Tibial nerve (tissue), 4 donors: Measurements from ENCODE around the gene TUBGCP6. TPM values are rescaled to one million over a fixed set of nuclear protein-coding genes. Genes with fewer than 3 reads are reported as not detected.

ENCODE experiments used
- DNase-seq, 2 donors: peaks; one replicate each; pipeline ENCODE4 v3.0.0-alpha.2; 2019; ENCODE audit warnings: low spot score in 2 of 2
- H3K27ac ChIP-seq, 4 donors: fragments of 200-600 bp; sonication (generic) in 3 of 4; one replicate each; pipeline ENCODE4 v1.5.1; 2017 to 2019; ENCODE audit warnings: mild to moderate bottlenecking in 1 of 4
- H3K27me3 ChIP-seq, 2 donors: fragments of 200-600 bp; sonication (generic) in 1 of 2; one replicate each; pipeline versions ENCODE4 v1.5.1 to v1.6.0; 2017 to 2019
- H3K36me3 ChIP-seq, 3 donors: fragments of 200-600 bp; sonication (generic); one replicate each; pipeline ENCODE4 v1.5.1; 2018 to 2019
- H3K4me1 ChIP-seq, 4 donors: fragments of 200-600 bp; sonication (generic) in 3 of 4; one replicate each; pipeline ENCODE4 v1.5.1; 2017 to 2019
- H3K4me3 ChIP-seq, 4 donors: fragments of 200-600 bp; sonication (generic) in 3 of 4; one replicate each; pipeline ENCODE4 v1.5.1; 2017 to 2019; ENCODE audit warnings: mild to moderate bottlenecking in 1 of 4, moderate library complexity in 1 of 4
- H3K9me3 ChIP-seq, 4 donors: fragments of 200-600 bp; sonication (generic) in 3 of 4; one replicate each; pipeline ENCODE4 v1.5.1; 2017 to 2019
- CTCF ChIP-seq, 5 experiments: fragments of 200-600 bp in 3 of 5; fragments of 450-650 bp in 2 of 5; sonication (generic) in 3 of 5; IDR thresholded peaks; one replicate each; pipeline ENCODE4 v1.5.1; 2016 to 2019; ENCODE audit warnings: antibody characterized with exemption in 5 of 5, mild to moderate bottlenecking in 3 of 5, moderate library complexity in 2 of 5
- EP300 ChIP-seq, 2 donors: sonication (generic); formaldehyde crosslinking; IDR thresholded peaks; one replicate each; pipeline ENCODE4 v1.6.1; 2017; ENCODE audit warnings: antibody characterized with exemption in 2 of 2, mild to moderate bottlenecking in 1 of 2
- POLR2A ChIP-seq, 2 donors: fragments of 450-650 bp; IDR thresholded peaks; one replicate each; pipeline ENCODE4 v1.6.1; 2017; ENCODE audit warnings: antibody characterized with exemption in 2 of 2, mild to moderate bottlenecking in 2 of 2, moderate library complexity in 2 of 2
- WGBS, 2 donors: methylation state at CpG; one replicate each; pipeline ENCODE4 v1.1.5; 2018; 5-methylcytosine and 5-hydroxymethylcytosine counted together
- total RNA-seq, 4 donors: library from RNA; depleted of rRNA; stranded (reverse); fragments of >200 nt; gene quantifications; one replicate each; pipeline ENCODE4 v1.1.0, GENCODE V29; 2016

Gene TUBGCP6
- total RNA-seq, 4 donors from 2014 or later, result 72.2 to 127 (median 78.6) TPM

GRCh38 chr22:50221410-50222300 lies 23.2 kb downstream of the TUBGCP6 start:
- H3K36me3 ChIP-seq, result peaks cover 7 to 100% (median 57%) of the 10 kb centered on the region in 3 donors

GRCh38 chr22:50220603-50221409 lies 24.0 kb downstream of the TUBGCP6 start:
- no peak for TF ChIP-seq CTCF (IDR thresholded peaks at IDR 0.05)
- no peak for TF ChIP-seq POLR2A (IDR thresholded peaks at IDR 0.05)
- no peak for TF ChIP-seq EP300 (IDR thresholded peaks at IDR 0.05)
- no peak for DNase-seq
- H3K36me3 ChIP-seq, result peaks cover 9 to 100% (median 65%) of the 10 kb centered on the region in 3 donors

More at GRCh38 chr22:50221410-50222300, 23.2 kb downstream of the TUBGCP6 start:
- H3K27me3 ChIP-seq, result no peaks in the 10 kb centered on the region
- TF ChIP-seq POLR2A (IDR thresholded peaks at IDR 0.05) (no peak), CTCF (IDR thresholded peaks at IDR 0.05) (no peak)
- peaks cover 0 to 9% (median 0%) of the 10 kb centered on the region in 4 donors for H3K4me1 ChIP-seq
- H3K9me3 ChIP-seq, result no peaks in the 10 kb centered on the region
- no peak for DNase-seq
- no peak overlapping the region for H3K27ac ChIP-seq
- H3K4me3 ChIP-seq, result no peak overlapping the region
- WGBS, 2 donors, result 86 to 95% methylated on average over 12 to 17 of the region's 19 CpGs

GRCh38 chr22:50219800-50220602 lies 24.8 kb downstream of the TUBGCP6 start:
- 85 to 89% methylated on average over 9 to 21 of the region's 25 CpGs for WGBS, 2 donors
- no peak for TF ChIP-seq EP300 (IDR thresholded peaks at IDR 0.05)
- no peak for TF ChIP-seq POLR2A (IDR thresholded peaks at IDR 0.05)
- no peak for TF ChIP-seq CTCF (IDR thresholded peaks at IDR 0.05)
- no peak for DNase-seq
- Histone ChIP-seq H3K4me1 (peaks cover 0 to 24% (median 0%) of the 10 kb centered on the region in 4 donors), H3K9me3 (no peaks in the 10 kb centered on the region), H3K27ac (no peak overlapping the region), H3K4me3 (no peak overlapping the region), H3K27me3 (no peaks in the 10 kb centered on the region), H3K36me3 (peaks cover 9 to 100% (median 61%) of the 10 kb centered on the region in 3 donors)

More at GRCh38 chr22:50220603-50221409, 24.0 kb downstream of the TUBGCP6 start:
- Histone ChIP-seq H3K4me1 (peaks cover 0 to 16% (median 0%) of the 10 kb centered on the region in 4 donors), H3K9me3 (no peaks in the 10 kb centered on the region), H3K27ac (no peak overlapping the region), H3K4me3 (no peak overlapping the region), H3K27me3 (no peaks in the 10 kb centered on the region)
- 91 to 92% methylated on average over 35 to 39 of the region's 45 CpGs for WGBS, 2 donors

GRCh38 chr22:50218996-50219727 lies 25.7 kb downstream of the TUBGCP6 start:
- peaks cover 0 to 25% (median 0%) of the 10 kb centered on the region in 4 donors for H3K4me1 ChIP-seq
- no peak overlapping the region for H3K4me3 ChIP-seq
- peak; percentile 65 to 73 for DNase-seq
- no peak for TF ChIP-seq EP300 (IDR thresholded peaks at IDR 0.05)
- TF ChIP-seq CTCF (IDR thresholded peaks at IDR 0.05), result no peak
- no peak for TF ChIP-seq POLR2A (IDR thresholded peaks at IDR 0.05)
- WGBS, 2 donors, result 63 to 71% methylated on average over 28 to 41 of the region's 42 CpGs
- peaks cover 9 to 100% (median 61%) of the 10 kb centered on the region in 3 donors for H3K36me3 ChIP-seq
- H3K27ac ChIP-seq, result no peak overlapping the region
- no peaks in the 10 kb centered on the region for H3K27me3 ChIP-seq
- no peaks in the 10 kb centered on the region for H3K9me3 ChIP-seq
